OCI-LY1 (cell line): ENCODE measurements around the gene CDKAL1.

Experiments
- CTCF ChIP-seq: fragments of 200-600 bp; sonication (generic), shearing (Covaris generic); IDR thresholded peaks from 2 replicates; pipeline ENCODE4 v1.5.1; 2017; ENCODE audit warnings: mild to moderate bottlenecking, antibody characterized with exemption, low read length, moderate library complexity, mixed read lengths
- EZH2 ChIP-seq: fragments of 200-600 bp; sonication (generic), shearing (Covaris generic); IDR thresholded peaks from 2 replicates; pipeline ENCODE4 v1.8.0; 2017; ENCODE audit warnings: borderline replicate concordance, mixed run types, mild to moderate bottlenecking, antibody characterized with exemption, low read length, moderate library complexity, mixed read lengths

DNA sequence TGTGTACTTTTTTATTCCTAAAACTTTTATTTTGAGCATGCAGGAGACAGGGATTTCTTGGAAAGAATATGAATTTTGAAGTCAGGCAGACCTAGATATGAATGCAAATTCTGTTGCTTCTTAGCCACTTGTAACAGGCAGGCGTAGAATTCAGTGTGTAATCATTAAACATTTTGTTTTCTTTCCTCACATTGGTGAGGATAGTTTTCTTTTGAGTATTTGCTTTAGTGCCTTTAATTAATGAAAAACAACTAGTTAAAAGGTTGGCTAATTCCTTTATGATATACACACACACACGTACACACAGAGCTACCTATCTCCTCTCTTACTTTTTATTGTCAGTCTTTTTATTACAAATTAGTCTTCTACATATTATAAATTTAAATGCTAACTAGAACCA lies 342.3 kb downstream of the CDKAL1 start:
- no peak for TF ChIP-seq EZH2
- no peak for TF ChIP-seq CTCF
